Activated T-helper 1 cell treated with anti-CD3 and anti-CD28 coated beads, Interleukin-12 subunit alpha, Interleukin-12 subunit beta, Interleukin-2, Interleukin-4 antibody, amounts not matched to agents 30 ng/mL and 10 ng/mL and 1 ng/mL, durations not matched to agents 14 hours and 24 hours and 36 hours (primary cell): Measurements from ENCODE around the gene KRTAP10-8. TPM values are rescaled to one million over a fixed set of nuclear protein-coding genes. Genes with fewer than 3 reads are reported as not detected.
"Not testable (repeated sequence)": the region's sequence is repeated elsewhere in the genome, so short reads cannot be mapped to it uniquely, and the experiment has no call there.

Experiments
- DNase-seq: peaks from one replicate; pipeline ENCODE4 v3.0.0; 2021; ENCODE audit warnings: low spot score
- H3K27ac Mint-ChIP-seq: one replicate; pipeline ENCODE4 v1.8.0; 2021; ENCODE audit warnings: mild to moderate bottlenecking, mixed read lengths
- H3K27me3 Mint-ChIP-seq: one replicate; pipeline ENCODE4 v1.8.0; 2022; ENCODE audit warnings: mild to moderate bottlenecking, moderate library complexity, mixed read lengths; ENCODE audit not compliant: insufficient read depth
- H3K36me3 Mint-ChIP-seq: one replicate; pipeline ENCODE4 v1.8.0; 2021; ENCODE audit warnings: low read depth, mixed read lengths
- H3K4me1 Mint-ChIP-seq: one replicate; pipeline ENCODE4 v1.8.0; 2021; ENCODE audit warnings: low read depth, mixed read lengths
- H3K4me3 Mint-ChIP-seq: one replicate; pipeline ENCODE4 v1.8.0; 2021; ENCODE audit warnings: mild to moderate bottlenecking, moderate library complexity, mixed read lengths
- H3K9me3 Mint-ChIP-seq: one replicate; pipeline ENCODE4 v1.8.0; 2021; ENCODE audit warnings: mixed read lengths
- intact Hi-C: fragments of 100-400 bp; cut with micrococcal nuclease; formaldehyde crosslinking; loops from one replicate; pipeline ENCODE4 v1.15.1; 2024
- total RNA-seq: library from RNA; stranded (reverse); gene quantifications from 2 replicates; pipeline ENCODE4 v1.2.3, GENCODE V29; 2022

KRTAP10-8 gene
- total RNA-seq, 1 donor from 2014 or later: not detected

- Mint-ChIP-seq H3K27ac (peak overlapping the region; percentile 86), H3K27me3 (no peaks in the 10 kb centered on the region), H3K4me1 (peaks cover 27% of the 10 kb centered on the region), H3K4me3 (peak overlapping the region; percentile 50), H3K36me3 (peaks cover 30% of the 10 kb centered on the region), H3K9me3 (peaks cover 56% of the 10 kb centered on the region)
- intact Hi-C loops: loop anchor here (5.0 kb wide), 1 partner anchor 38 kb away; the partner anchor contains the start of gene KRTAP12-3
- DNase-seq: peak; percentile 50
Measured at GRCh38 chr21:44618909-44619308, 7.0 kb downstream of the KRTAP10-8 start.

GRCh38 chr21:44619886-44620285 is 8.0 kb downstream of the KRTAP10-8 start:
- Mint-ChIP-seq H3K9me3 (peaks cover 66% of the 10 kb centered on the region), H3K4me1 (peaks cover 27% of the 10 kb centered on the region), H3K27me3 (peaks cover 4% of the 10 kb centered on the region), H3K27ac (peak overlapping the region; percentile 11), H3K36me3 (peaks cover 32% of the 10 kb centered on the region), H3K4me3 (no peak overlapping the region)
- intact Hi-C loops: loop anchor here (5.0 kb wide), 1 partner anchor 37 kb away; the partner anchor contains the start of gene KRTAP12-3
- no peak for DNase-seq

- no peak overlapping the region for H3K27ac Mint-ChIP-seq
- peaks cover 60% of the 10 kb centered on the region for H3K9me3 Mint-ChIP-seq
- H3K4me3 Mint-ChIP-seq: no peak overlapping the region
- H3K27me3 Mint-ChIP-seq: peaks cover 4% of the 10 kb centered on the region
- H3K4me1 Mint-ChIP-seq: peaks cover 12% of the 10 kb centered on the region
- intact Hi-C loops: no loop called here
- DNase-seq: no peak
- peaks cover 27% of the 10 kb centered on the region for H3K36me3 Mint-ChIP-seq
Measured at GRCh38 chr21:44623575-44623974, 11.7 kb downstream of the KRTAP10-8 start.

GRCh38 chr21:44625756-44626155 is 13.9 kb downstream of the KRTAP10-8 start:
- Mint-ChIP-seq H3K4me3 (no peak overlapping the region), H3K27ac (no peak overlapping the region), H3K36me3 (peaks cover 12% of the 10 kb centered on the region), H3K9me3 (peaks cover 50% of the 10 kb centered on the region), H3K4me1 (peaks cover 6% of the 10 kb centered on the region), H3K27me3 (peaks cover 5% of the 10 kb centered on the region)
- no peak for DNase-seq
- intact Hi-C loops: no loop called here

DNA sequence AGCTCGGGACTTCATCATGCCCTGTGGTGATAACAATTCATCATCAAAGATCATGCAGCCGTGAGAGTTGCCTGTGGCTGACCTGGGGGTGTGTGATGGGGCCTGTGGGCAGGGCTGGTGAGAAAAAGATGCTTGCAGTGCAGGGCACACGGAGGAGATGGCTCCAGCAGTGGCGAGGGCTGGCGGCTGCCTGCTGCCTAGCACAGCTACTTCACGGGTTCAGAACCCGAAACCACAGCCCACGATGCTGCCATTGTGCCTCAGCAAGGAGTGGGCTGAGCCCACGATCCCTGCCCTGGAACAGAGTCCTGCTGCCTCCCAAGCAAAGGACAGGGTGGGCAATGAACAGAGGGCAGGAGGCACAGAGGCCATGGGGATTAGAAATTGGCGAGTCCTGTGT is 14.4 kb downstream of the KRTAP10-8 start:
- Mint-ChIP-seq H3K4me3 (no peak overlapping the region), H3K4me1 (peaks cover 6% of the 10 kb centered on the region), H3K9me3 (peaks cover 53% of the 10 kb centered on the region), H3K27ac (no peak overlapping the region), H3K27me3 (peaks cover 5% of the 10 kb centered on the region), H3K36me3 (peaks cover 14% of the 10 kb centered on the region)
- intact Hi-C loops: no loop called here
- DNase-seq: no peak

DNA sequence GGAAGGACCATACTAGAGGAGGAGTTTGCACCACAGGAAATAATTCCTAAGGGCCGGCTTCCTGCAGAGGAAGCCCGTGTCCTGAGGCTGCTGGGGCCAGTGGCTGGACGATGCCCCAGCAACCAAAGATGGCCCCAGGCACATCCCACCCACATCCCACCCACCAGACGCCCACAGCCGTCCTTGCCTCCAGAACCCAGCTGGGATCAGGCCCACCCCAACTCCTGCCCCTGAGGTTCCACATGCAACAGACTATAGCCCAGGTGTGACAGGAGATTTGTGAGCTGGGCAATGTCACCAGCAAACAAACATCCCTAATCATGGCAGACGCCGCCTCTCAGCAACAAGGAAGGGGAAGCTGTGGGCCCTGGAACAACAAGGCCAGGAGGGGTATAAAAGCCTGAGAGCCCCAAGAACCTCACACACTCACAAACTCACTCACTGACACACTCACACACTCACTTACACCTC is 14.8 kb downstream of the KRTAP10-8 start, which contains the start of gene KRTAP10-9:
KRTAP10-9 (plus strand) TSS at position 421 of the 471 bp plus-strand sequence. CDS start 79 bp downstream, outside the sequence.
- intact Hi-C loops: no loop called here
- H3K36me3 Mint-ChIP-seq: peaks cover 16% of the 10 kb centered on the region
- peaks cover 56% of the 10 kb centered on the region for H3K9me3 Mint-ChIP-seq
- no peak within 1 kb of the TSS for H3K27ac Mint-ChIP-seq
- peaks cover 5% of the 10 kb centered on the region for H3K27me3 Mint-ChIP-seq
- DNase-seq: no peak
- H3K4me1 Mint-ChIP-seq: peaks cover 6% of the 10 kb centered on the region
- no peak within 1 kb of the TSS for H3K4me3 Mint-ChIP-seq

DNA sequence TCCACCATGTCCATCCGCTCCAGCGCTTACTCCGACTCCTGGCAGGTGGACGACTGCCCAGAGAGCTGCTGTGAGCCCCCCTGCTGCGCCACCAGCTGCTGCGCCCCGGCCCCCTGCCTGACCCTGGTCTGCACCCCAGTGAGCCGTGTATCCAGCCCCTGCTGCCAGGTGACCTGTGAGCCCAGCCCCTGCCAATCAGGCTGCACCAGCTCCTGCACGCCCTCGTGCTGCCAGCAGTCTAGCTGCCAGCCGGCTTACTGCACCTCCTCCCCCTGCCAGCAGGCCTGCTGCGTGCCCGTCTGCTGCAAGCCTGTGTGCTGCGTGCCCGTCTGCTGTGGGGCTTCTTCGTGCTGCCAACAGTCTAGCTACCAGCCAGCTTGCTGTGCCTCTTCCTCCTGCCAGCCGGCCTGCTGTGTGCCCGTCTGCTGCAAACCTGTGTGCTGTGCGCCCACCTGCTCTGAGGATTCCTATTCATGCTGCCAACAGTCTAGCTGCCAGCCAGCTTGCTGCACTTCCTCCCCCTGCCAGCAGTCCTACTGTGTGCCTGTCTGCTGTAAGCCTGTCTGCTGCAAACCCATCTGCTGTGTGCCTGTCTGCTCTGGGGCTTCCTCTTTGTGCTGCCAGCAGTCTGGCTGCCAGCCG is 15.4 kb downstream of the KRTAP10-8 start:
- H3K4me1 Mint-ChIP-seq, H3K4me3 Mint-ChIP-seq, intact Hi-C loops, H3K27ac Mint-ChIP-seq, H3K27me3 Mint-ChIP-seq, DNase-seq: not testable (repeated sequence)
- Mint-ChIP-seq H3K36me3 (peaks cover 15% of the 10 kb centered on the region), H3K9me3 (peaks cover 56% of the 10 kb centered on the region)

GRCh38 chr21:44627831-44628233 is 16.0 kb downstream of the KRTAP10-8 start:
- DNase-seq, H3K27me3 Mint-ChIP-seq, intact Hi-C loops, H3K4me1 Mint-ChIP-seq, H3K4me3 Mint-ChIP-seq, H3K27ac Mint-ChIP-seq: not testable (repeated sequence)
- Mint-ChIP-seq H3K9me3 (peaks cover 52% of the 10 kb centered on the region), H3K36me3 (peaks cover 11% of the 10 kb centered on the region)

DNA sequence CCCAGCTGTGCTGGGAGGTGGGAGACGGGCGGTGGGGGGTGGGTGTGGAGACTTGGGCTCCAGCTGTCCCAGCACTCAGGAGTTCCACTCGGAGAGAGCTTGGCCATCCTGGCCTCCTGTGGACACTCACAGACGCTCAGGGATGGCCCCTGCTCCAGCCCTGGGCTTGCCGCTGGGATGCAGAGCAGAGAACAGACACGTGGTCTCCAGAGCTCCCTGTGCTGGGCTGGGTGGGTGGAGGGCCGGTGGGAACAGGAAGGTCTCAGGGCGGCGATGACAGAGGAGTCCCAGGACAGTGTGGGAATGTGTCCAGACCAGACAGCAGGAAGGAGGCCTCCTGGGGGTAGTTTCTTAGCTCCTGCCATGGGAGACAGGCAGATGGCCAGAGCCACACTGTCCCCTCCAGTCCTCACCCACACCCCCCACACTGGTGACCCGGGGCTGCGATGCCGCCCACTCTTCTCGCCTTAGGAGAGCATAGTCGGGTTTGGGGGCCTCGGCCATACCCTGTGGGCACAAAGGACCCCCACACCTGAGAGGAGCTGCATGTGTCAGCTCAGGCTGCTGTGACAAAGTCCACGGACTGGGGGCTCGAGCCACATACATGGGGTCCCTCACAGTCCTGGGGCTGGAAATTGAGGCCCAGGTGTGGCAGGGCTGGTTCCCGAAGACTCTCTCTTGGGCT is 17.0 kb downstream of the KRTAP10-8 start:
- intact Hi-C loops: no loop called here
- Mint-ChIP-seq H3K4me3 (no peak overlapping the region), H3K36me3 (peaks cover 11% of the 10 kb centered on the region), H3K27me3 (peaks cover 9% of the 10 kb centered on the region), H3K27ac (no peak overlapping the region), H3K9me3 (peaks cover 52% of the 10 kb centered on the region), H3K4me1 (peaks cover 6% of the 10 kb centered on the region)
- no peak for DNase-seq

DNA sequence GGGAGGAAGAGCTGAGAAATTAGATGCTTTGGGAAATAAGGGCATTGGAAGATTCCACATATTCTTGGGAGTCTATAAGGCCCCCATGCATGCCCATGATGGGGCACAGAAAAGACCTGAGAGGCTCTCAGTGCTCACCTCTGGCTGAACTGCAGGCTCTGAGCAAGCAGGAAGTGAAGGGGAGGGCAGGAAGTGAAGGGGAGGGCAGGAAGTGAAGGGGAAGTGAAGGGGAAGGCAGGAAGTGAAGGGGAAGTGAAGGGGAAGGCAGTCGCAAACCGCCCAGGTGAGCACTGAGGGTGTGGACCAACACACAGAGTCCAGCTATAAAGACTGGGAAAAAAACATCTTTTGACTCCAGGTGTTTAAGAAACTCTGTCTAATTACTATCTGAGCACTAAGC is 18.6 kb downstream of the KRTAP10-8 start:
- intact Hi-C loops: no loop called here
- no peak for DNase-seq
- Mint-ChIP-seq H3K27me3 (peaks cover 13% of the 10 kb centered on the region), H3K36me3 (peaks cover 9% of the 10 kb centered on the region), H3K9me3 (peaks cover 45% of the 10 kb centered on the region), H3K27ac (no peak overlapping the region), H3K4me3 (no peak overlapping the region), H3K4me1 (peaks cover 6% of the 10 kb centered on the region)

DNA sequence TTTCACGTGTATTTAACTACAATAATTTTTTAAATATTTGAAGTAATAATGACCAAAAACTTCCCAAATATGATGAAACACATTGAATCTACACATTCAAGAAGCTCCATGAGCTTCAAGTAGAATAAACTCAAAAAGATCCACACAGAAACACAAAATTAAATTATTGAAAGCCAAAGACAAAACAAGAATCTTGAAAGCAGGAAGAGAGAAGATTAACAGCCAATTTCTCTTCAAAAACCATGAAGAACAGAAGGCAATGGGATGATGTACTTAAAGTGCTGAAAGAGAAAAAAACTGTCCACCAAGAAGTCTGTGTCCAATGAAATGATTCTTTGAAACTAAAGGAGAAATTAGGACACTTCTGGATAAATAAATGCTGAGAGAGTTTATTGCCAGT is 20.2 kb downstream of the KRTAP10-8 start:
- H3K4me1 Mint-ChIP-seq: peaks cover 6% of the 10 kb centered on the region
- no peak for DNase-seq
- H3K4me3 Mint-ChIP-seq: no peak overlapping the region
- H3K9me3 Mint-ChIP-seq: peaks cover 45% of the 10 kb centered on the region
- intact Hi-C loops: no loop called here
- H3K27ac Mint-ChIP-seq: no peak overlapping the region
- peaks cover 9% of the 10 kb centered on the region for H3K36me3 Mint-ChIP-seq
- H3K27me3 Mint-ChIP-seq: peaks cover 15% of the 10 kb centered on the region

GRCh38 chr21:44636209-44637017 is 24.5 kb downstream of the KRTAP10-8 start:
- Mint-ChIP-seq H3K9me3 (peaks cover 45% of the 10 kb centered on the region), H3K4me3 (no peak overlapping the region), H3K27me3 (peaks cover 14% of the 10 kb centered on the region), H3K36me3 (peaks cover 6% of the 10 kb centered on the region), H3K27ac (no peak overlapping the region), H3K4me1 (no peaks in the 10 kb centered on the region)
- intact Hi-C loops: no loop called here
- no peak for DNase-seq
